Measurements from ENCODE around the gene RALGAPB. TPM values are rescaled to one million over a fixed set of nuclear protein-coding genes. Genes with fewer than 3 reads are reported as not detected.
A peak's percentile ranks its signal among the peaks of the same experiment; 100 is the strongest.

Gene RALGAPB
- 10 to 100 TPM; 54.7 to 69.2 (median 61.1) TPM for total RNA-seq

DNA sequence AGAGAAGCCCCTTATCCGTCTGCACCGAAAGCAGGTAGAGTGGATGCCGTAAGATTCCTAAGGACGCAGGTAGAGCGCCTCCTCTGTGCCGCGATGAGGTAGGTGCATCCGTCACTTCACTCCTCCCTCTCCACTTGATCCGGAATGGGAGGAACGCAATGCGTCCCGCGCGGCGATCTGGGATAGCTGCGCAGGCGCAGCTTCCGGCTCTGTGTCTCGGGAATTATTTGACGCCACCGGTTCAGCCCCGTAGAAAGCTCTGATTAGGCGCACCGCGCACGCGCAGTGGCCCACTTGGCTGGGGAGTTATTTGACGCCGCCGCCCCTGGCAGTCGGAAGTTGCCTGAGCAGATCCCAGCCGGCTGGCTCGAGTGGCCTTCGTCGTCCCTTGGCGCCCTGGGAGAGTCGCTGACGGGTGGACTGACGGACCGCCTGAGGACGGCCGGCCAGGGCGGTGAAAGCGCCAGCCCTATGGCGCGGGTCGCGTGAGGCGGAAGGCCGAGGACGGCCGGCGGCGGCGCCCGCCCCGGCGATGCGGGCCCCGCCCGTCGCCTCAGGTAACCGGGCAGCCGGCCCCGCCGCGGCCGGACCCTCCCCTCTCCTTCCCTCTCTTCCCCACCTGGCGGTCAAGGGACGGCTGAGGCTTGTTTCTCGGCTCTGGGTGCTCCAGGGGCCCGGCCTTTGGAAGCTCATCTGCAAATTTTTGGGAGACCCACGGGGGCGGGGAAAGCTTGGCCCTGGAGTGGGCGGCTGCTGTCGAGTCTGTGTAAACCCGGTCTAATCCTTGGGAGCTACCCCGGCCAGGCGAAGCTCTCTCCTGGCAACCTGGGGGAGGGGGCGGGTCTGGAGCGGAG, at the start of gene RALGAPB:
Gene RALGAPB (plus strand): TSS at position 331 of the 854 bp plus-strand sequence. CDS start 15,590 bp downstream, outside the sequence.
- Histone ChIP-seq H3K9me3 (no peaks in the 10 kb centered on the region), H3K27ac (peak within 1 kb of the TSS; percentile 91 to 98 (median 92)), H3K27me3 (no peaks in the 10 kb centered on the region), H3K36me3 (no peaks in the 10 kb centered on the region), H3K4me1 (peaks cover 0 to 28% (median 12%) of the 10 kb centered on the region in 4 donors), H3K4me3 (peak within 1 kb of the TSS; percentile 77 to 94 (median 90))
- peak; percentile 98 to 100 (median 99) for DNase-seq
- peak; percentile 54 to 82 for TF ChIP-seq POLR2A (IDR thresholded peaks at IDR 0.05)
- TF ChIP-seq, protein P1, sequence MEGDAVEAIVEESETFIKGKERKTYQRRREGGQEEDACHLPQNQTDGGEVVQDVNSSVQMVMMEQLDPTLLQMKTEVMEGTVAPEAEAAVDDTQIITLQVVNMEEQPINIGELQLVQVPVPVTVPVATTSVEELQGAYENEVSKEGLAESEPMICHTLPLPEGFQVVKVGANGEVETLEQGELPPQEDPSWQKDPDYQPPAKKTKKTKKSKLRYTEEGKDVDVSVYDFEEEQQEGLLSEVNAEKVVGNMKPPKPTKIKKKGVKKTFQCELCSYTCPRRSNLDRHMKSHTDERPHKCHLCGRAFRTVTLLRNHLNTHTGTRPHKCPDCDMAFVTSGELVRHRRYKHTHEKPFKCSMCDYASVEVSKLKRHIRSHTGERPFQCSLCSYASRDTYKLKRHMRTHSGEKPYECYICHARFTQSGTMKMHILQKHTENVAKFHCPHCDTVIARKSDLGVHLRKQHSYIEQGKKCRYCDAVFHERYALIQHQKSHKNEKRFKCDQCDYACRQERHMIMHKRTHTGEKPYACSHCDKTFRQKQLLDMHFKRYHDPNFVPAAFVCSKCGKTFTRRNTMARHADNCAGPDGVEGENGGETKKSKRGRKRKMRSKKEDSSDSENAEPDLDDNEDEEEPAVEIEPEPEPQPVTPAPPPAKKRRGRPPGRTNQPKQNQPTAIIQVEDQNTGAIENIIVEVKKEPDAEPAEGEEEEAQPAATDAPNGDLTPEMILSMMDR (IDR thresholded peaks at IDR 0.05): peak in 5 of 6 experiments; percentile 9 to 55 (median 52)

DNA sequence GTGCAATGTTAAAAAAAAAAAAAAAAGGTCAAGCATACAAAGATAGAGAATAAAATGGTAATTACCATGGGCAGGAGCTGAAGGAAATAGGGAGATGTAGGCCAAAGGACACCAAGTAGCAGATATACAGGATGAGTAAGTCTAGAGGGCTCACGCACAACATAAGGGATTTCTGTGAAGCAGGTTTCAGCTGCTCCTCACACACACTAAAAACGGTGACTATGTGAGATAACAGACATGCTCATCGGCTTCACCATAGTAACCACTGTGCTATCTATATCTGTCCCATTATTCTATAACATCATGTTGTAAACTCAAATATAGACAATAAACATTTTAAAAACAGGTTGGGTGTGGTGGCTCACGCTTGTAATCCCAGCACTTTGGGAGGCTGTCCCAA, 49.1 kb upstream of the RALGAPB start:
- no peaks in the 10 kb centered on the region for H3K9me3 ChIP-seq
- no peak for TF ChIP-seq POLR2A (IDR thresholded peaks at IDR 0.05)
- TF ChIP-seq, protein P1 (IDR thresholded peaks at IDR 0.05): no peak
- no peak overlapping the region for H3K4me3 ChIP-seq
- peaks cover 0 to 100% (median 0%) of the 10 kb centered on the region in 3 donors for H3K36me3 ChIP-seq
- DNase-seq: no peak
- H3K4me1 ChIP-seq: no peaks in the 10 kb centered on the region
- H3K27me3 ChIP-seq: no peaks in the 10 kb centered on the region
- no peak overlapping the region for H3K27ac ChIP-seq

DNA sequence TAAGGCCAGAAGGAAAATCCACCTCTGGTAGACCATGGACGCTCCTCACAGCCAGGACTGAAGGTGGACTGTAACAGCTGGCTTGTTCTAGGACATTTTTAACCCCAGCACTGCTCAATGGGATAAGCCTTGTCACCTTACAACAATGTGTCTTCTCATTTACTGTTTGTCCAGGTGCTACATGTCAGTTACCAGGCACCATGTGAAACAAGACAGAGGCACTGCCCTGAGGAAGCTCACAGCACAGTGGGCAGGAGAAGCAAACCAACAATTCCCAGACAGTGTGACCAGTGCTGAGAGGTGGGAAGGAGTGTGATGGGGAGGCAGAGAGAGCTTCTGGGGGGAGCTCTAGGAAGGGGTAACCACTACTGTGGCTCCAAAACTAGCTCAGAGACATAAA, 48.2 kb upstream of the RALGAPB start:
- Histone ChIP-seq H3K4me3 (no peak overlapping the region), H3K4me1 (no peaks in the 10 kb centered on the region), H3K27ac (no peak overlapping the region), H3K9me3 (no peaks in the 10 kb centered on the region), H3K36me3 (peaks cover 0 to 100% (median 0%) of the 10 kb centered on the region in 3 donors), H3K27me3 (no peaks in the 10 kb centered on the region)
- DNase-seq: no peak
- TF ChIP-seq POLR2A (IDR thresholded peaks at IDR 0.05): no peak
- TF ChIP-seq, protein P1 (IDR thresholded peaks at IDR 0.05): no peak

DNA sequence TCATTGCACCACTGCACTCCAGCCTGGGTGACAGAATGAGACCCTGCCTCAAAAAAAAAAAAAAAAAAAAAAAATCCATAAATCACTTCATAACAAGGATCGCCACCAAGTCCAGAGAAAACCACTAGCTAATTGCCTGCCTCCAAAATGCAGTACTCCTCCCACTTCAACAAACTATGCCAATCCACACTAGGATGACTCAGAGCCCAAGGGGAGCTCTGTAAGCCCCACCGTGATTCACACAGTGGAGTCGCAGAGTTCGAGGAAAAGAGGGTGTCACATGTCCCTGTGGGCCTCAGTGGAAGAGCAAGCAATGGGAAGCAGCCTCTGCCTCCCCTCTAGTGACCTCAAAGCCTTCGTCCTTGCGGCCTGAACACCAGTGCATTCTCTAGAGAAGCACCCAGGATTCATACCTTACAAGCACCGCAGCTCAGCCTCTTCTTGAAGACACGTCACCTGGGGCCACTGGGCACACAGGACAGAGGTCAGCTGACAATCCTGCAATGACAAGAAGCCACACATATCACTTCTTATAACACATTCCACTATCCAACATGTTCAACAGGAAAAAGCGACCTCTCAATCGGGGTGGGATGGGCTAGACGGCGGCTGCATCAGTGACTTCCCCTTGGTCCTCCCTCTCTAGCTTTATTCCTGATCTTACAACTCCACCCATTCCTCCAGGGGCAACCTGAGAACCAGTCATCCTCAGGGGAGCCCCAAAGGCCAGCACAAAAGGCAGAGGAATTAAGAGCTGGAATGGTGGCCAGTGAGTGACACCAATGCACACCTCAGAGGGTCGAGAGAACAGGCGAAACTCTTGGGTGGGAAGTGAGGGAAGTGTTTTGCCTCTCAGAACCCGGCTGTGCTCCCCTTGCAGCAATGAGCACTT, 46.4 kb upstream of the RALGAPB start:
- Histone ChIP-seq H3K27me3 (no peaks in the 10 kb centered on the region), H3K4me1 (no peaks in the 10 kb centered on the region), H3K4me3 (no peak overlapping the region), H3K9me3 (no peaks in the 10 kb centered on the region), H3K27ac (no peak overlapping the region), H3K36me3 (peaks cover 0 to 100% (median 0%) of the 10 kb centered on the region in 3 donors)
- TF ChIP-seq, protein P1 (IDR thresholded peaks at IDR 0.05): no peak
- TF ChIP-seq POLR2A (IDR thresholded peaks at IDR 0.05): no peak
- DNase-seq: no peak

DNA sequence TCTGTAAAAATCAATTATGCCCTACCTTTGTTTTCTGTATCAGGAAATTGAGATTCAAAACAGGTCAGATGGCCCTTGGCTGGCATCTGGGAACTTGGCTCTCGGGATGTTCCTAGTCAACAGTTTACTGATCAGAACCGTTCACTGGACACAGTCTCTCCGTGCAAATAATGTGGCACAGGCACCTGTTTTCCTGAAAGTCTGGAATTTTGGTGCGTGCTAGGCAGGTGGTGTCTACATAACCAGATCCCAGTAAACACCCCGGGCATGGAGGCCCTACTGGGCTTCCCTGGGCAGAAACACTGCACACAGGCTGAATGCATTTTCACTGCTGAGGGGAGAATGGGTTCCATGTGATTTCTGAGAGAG, 45.0 kb upstream of the RALGAPB start:
- Histone ChIP-seq H3K36me3 (peaks cover 0 to 100% (median 0%) of the 10 kb centered on the region in 3 donors), H3K4me3 (no peak overlapping the region), H3K9me3 (no peaks in the 10 kb centered on the region), H3K4me1 (no peaks in the 10 kb centered on the region), H3K27ac (no peak overlapping the region), H3K27me3 (no peaks in the 10 kb centered on the region)
- TF ChIP-seq, protein P1 (IDR thresholded peaks at IDR 0.05): no peak
- TF ChIP-seq POLR2A (IDR thresholded peaks at IDR 0.05): no peak
- DNase-seq: no peak
